ENCODE results near the gene AGPS. TPM values are rescaled to one million over a fixed set of nuclear protein-coding genes. Genes with fewer than 3 reads are reported as not detected.
"Not testable (repeated sequence)": the region's sequence is repeated elsewhere in the genome, so short reads cannot be mapped to it uniquely, and the experiment has no call there.

Gene AGPS
- total RNA-seq, 2 experiments from 2014 or later: 2.1 to 9.6 TPM

DNA sequence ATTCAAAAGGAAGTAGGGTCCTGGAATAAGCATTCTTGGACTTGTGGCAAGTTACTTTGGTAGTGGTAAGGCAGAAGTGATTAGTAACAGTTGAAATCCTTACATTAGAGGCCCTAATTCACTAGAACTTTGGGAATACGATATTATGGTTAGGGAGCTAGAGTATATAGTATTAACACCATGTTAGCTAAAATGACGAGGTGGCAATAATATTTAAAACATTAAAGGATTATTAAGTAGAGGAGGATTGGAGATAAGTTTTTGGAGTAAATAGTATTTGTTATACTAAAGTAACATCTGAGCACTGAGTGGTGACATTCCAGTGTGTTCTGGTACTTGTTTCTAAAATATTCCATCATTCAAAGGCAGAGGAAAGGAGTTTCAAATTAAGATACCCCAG lies 91.0 kb downstream of the AGPS start:
- no peak overlapping the region for H3K4me3 ChIP-seq (ENCODE audit: low read depth, low read length, poor library complexity, severe bottlenecking)
- no peak overlapping the region for H2AFZ ChIP-seq (ENCODE audit: low read length)
- no TSS peak for BruUV-seq (replicated peaks)
- DNase-seq (ENCODE audit: low spot score): no peak
- TF ChIP-seq, protein P1, sequence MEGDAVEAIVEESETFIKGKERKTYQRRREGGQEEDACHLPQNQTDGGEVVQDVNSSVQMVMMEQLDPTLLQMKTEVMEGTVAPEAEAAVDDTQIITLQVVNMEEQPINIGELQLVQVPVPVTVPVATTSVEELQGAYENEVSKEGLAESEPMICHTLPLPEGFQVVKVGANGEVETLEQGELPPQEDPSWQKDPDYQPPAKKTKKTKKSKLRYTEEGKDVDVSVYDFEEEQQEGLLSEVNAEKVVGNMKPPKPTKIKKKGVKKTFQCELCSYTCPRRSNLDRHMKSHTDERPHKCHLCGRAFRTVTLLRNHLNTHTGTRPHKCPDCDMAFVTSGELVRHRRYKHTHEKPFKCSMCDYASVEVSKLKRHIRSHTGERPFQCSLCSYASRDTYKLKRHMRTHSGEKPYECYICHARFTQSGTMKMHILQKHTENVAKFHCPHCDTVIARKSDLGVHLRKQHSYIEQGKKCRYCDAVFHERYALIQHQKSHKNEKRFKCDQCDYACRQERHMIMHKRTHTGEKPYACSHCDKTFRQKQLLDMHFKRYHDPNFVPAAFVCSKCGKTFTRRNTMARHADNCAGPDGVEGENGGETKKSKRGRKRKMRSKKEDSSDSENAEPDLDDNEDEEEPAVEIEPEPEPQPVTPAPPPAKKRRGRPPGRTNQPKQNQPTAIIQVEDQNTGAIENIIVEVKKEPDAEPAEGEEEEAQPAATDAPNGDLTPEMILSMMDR (conservative IDR thresholded peaks at IDR 0.05; ENCODE audit: low read length): no peak
- TF ChIP-seq EZH2phosphoT487 (IDR thresholded peaks at IDR 0.05; ENCODE audit: borderline replicate concordance, low read depth, low read length): no peak
- ChIA-PET POLR2A (interaction anchor here (0.6 kb wide), 1 partner anchor 617 kb away, joined by 3 read pairs; no protein-coding TSS in a partner anchor), CTCF (ENCODE audit: unreplicated experiment) (no interaction called here)
- no peaks in the 10 kb centered on the region for H3K36me3 ChIP-seq (ENCODE audit: insufficient read depth, low read length)
- no peaks in the 10 kb centered on the region for H3K4me1 ChIP-seq (ENCODE audit: insufficient read depth, low read length, poor library complexity, severe bottlenecking)
- no peak overlapping the region for H3K27ac ChIP-seq (ENCODE audit: low read depth, low read length, poor library complexity, severe bottlenecking)
- no peaks in the 10 kb centered on the region for H3K9me3 ChIP-seq (ENCODE audit: low read length)
- H3K79me2 ChIP-seq (ENCODE audit: insufficient read depth, low read depth, low read length): no peaks in the 10 kb centered on the region
- H3K9me2 ChIP-seq (ENCODE audit: insufficient read depth, low read length): no peaks in the 10 kb centered on the region
- intact Hi-C loops (cut with micrococcal nuclease; ENCODE audit: unreplicated experiment): no loop called here
- H4K20me1 ChIP-seq (ENCODE audit: insufficient read depth, low read length): no peaks in the 10 kb centered on the region
- H3K4me2 ChIP-seq (ENCODE audit: low read length): no peak overlapping the region

DNA sequence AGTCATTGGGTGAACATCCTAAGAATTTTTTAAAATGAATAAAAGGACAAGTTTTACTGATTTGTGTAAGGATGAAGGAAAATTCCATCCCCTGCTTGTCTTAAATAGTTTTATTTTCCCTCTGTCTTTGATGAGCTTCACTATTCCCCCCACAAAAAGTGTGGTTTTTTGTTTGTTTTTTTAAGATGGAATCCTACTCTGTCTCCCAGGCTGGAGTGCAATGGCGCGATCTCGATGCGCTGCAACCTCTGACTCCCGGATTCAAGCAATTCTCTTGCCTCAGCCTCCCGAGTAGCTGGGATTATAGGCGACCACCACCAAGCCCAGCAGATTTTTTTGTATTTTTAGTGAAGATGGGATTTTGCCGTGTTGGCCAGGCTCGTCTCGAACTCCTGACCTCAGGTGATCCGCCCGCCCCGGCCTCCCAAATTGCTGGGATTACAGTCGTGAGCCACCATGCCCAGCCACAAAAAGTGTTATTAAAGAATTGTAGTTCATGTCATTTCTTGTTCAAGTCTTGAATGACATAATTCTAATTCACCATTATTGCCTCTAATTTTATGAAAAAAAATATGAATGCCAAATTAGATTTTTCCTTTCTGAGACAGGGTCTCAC lies 91.7 kb downstream of the AGPS start:
- H2AFZ ChIP-seq (ENCODE audit: low read length): no peak overlapping the region
- H3K27ac ChIP-seq (ENCODE audit: low read depth, low read length, poor library complexity, severe bottlenecking): no peak overlapping the region
- H3K4me3 ChIP-seq (ENCODE audit: low read depth, low read length, poor library complexity, severe bottlenecking): no peak overlapping the region
- POLR2A ChIA-PET: interaction anchor here (0.5 to 1.3 kb wide), 3 partner anchors 172 to 617 kb away, joined by 3 to 4 read pairs (median 4); no protein-coding TSS in a partner anchor
- CTCF ChIA-PET (ENCODE audit: unreplicated experiment): no interaction called here
- no peaks in the 10 kb centered on the region for H3K9me3 ChIP-seq (ENCODE audit: low read length)
- no peak for DNase-seq (ENCODE audit: low spot score)
- no peaks in the 10 kb centered on the region for H3K36me3 ChIP-seq (ENCODE audit: insufficient read depth, low read length)
- H3K9me2 ChIP-seq (ENCODE audit: insufficient read depth, low read length): no peaks in the 10 kb centered on the region
- intact Hi-C loops (cut with micrococcal nuclease; ENCODE audit: unreplicated experiment): no loop called here
- H4K20me1 ChIP-seq (ENCODE audit: insufficient read depth, low read length): no peaks in the 10 kb centered on the region
- no peaks in the 10 kb centered on the region for H3K79me2 ChIP-seq (ENCODE audit: insufficient read depth, low read depth, low read length)
- no TSS peak for BruUV-seq (replicated peaks)
- H3K4me2 ChIP-seq (ENCODE audit: low read length): no peak overlapping the region
- TF ChIP-seq EZH2phosphoT487 (IDR thresholded peaks at IDR 0.05; ENCODE audit: borderline replicate concordance, low read depth, low read length): no peak
- TF ChIP-seq, protein P1 (conservative IDR thresholded peaks at IDR 0.05; ENCODE audit: low read length): no peak
- H3K4me1 ChIP-seq (ENCODE audit: insufficient read depth, low read length, poor library complexity, severe bottlenecking): no peaks in the 10 kb centered on the region

DNA sequence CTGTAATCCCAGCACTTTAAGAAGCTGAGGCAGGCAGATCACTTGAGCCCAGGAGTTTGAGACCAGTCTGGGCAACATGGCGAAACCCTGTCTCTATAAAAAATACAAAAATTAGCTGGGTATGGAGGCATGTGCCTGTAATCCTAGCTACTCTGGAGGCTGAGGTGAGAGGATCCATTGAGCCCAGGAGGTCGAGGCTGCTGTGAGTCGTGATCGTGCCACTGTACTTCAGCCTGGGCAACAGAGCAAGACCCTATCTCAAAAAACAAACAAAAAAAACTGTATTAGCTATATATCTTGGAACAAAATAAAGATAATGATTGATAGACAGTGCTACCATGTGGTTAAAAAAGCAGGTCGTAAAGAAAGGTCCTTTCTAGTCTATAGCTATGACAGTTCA lies 93.1 kb downstream of the AGPS start:
- POLR2A ChIA-PET: interaction anchor here (0.8 to 1.3 kb wide), 2 partner anchors 10 to 171 kb away, joined by 4 read pairs; no protein-coding TSS in a partner anchor
- H4K20me1 ChIP-seq (ENCODE audit: insufficient read depth, low read length); DNase-seq (ENCODE audit: low spot score); intact Hi-C loops (cut with micrococcal nuclease; ENCODE audit: unreplicated experiment); H3K4me1 ChIP-seq (ENCODE audit: insufficient read depth, low read length, poor library complexity, severe bottlenecking); H3K4me2 ChIP-seq (ENCODE audit: low read length); H3K4me3 ChIP-seq (ENCODE audit: low read depth, low read length, poor library complexity, severe bottlenecking); BruUV-seq (replicated peaks); H3K9me2 ChIP-seq (ENCODE audit: insufficient read depth, low read length); H3K36me3 ChIP-seq (ENCODE audit: insufficient read depth, low read length); H3K9me3 ChIP-seq (ENCODE audit: low read length); H3K79me2 ChIP-seq (ENCODE audit: insufficient read depth, low read depth, low read length); H3K27ac ChIP-seq (ENCODE audit: low read depth, low read length, poor library complexity, severe bottlenecking); H2AFZ ChIP-seq (ENCODE audit: low read length): not testable (repeated sequence)
- CTCF ChIA-PET (ENCODE audit: unreplicated experiment): interaction anchor here (0.9 kb wide), 1 partner anchor 140 kb away, joined by 3 read pairs; no protein-coding TSS in a partner anchor
